ENCODE measurements around the gene CXCL17. TPM values are rescaled to one million over a fixed set of nuclear protein-coding genes. Genes with fewer than 3 reads are reported as not detected.

The CXCL17 gene
- total and polyA plus RNA-seq, 4 experiments from 2014 or later = not detected

- Mint-ChIP-seq H3K9me3 (no peaks in the 10 kb centered on the region), H3K4me1 (peaks cover 0 to 5% (median under 1%) of the 10 kb centered on the region in 4 donors), H3K4me3 (no peak overlapping the region), H3K27me3 (no peaks in the 10 kb centered on the region), H3K36me3 (peaks cover 0 to 32% of the 10 kb centered on the region in 2 donors), H3K27ac (peak overlapping the region in 4 of 7 donors; percentile 23 to 47 (median 38))
- Histone ChIP-seq H3K9me3 (ENCODE audit: control insufficient read depth in 1 of 2, low read length in 2 of 2) (no peaks in the 10 kb centered on the region), H3K27me3 (ENCODE audit: insufficient read depth, low read length) (no peaks in the 10 kb centered on the region), H3K27ac (ENCODE audit: low read depth, low read length) (no peak overlapping the region), H3K36me3 (ENCODE audit: insufficient read depth, low read length) (no peaks in the 10 kb centered on the region), H3K4me1 (ENCODE audit: insufficient read depth, low read length) (no peaks in the 10 kb centered on the region), H3K4me3 (ENCODE audit: low read length in 2 of 2) (no peak overlapping the region)
- POLR2A ChIA-PET (ENCODE audit: partially characterized antibody) = no interaction called here
- CTCF ChIA-PET (ENCODE audit: partially characterized antibody) = interaction anchor here (0.7 to 1.2 kb wide), 3 partner anchors 11 to 27 kb away, joined by 3 to 4 read pairs (median 3); no protein-coding TSS in a partner anchor
- intact Hi-C loops (cut with micrococcal nuclease) = no loop called here
- DNase-seq = no peak
These were observed 31.1 kb downstream of the CXCL17 start for GRCh38 chr19:42411581-42412178.

- H3K4me1 ChIP-seq (ENCODE audit: insufficient read depth, low read length) = no peaks in the 10 kb centered on the region
- H3K9me3 ChIP-seq (ENCODE audit: control insufficient read depth in 1 of 2, low read length in 2 of 2) = no peaks in the 10 kb centered on the region
- no peak for DNase-seq
- H3K4me1 Mint-ChIP-seq = peaks cover 0 to 5% (median under 1%) of the 10 kb centered on the region in 4 donors
- no peak overlapping the region for H3K4me3 Mint-ChIP-seq
- no peaks in the 10 kb centered on the region for H3K27me3 ChIP-seq (ENCODE audit: insufficient read depth, low read length)
- intact Hi-C loops (cut with micrococcal nuclease) = no loop called here
- no peaks in the 10 kb centered on the region for H3K27me3 Mint-ChIP-seq
- H3K9me3 Mint-ChIP-seq = no peaks in the 10 kb centered on the region
- H3K36me3 ChIP-seq (ENCODE audit: insufficient read depth, low read length) = no peaks in the 10 kb centered on the region
- H3K27ac ChIP-seq (ENCODE audit: low read depth, low read length) = no peak overlapping the region
- H3K4me3 ChIP-seq (ENCODE audit: low read length in 2 of 2) = no peak overlapping the region
- POLR2A ChIA-PET (ENCODE audit: partially characterized antibody) = no interaction called here
- H3K27ac Mint-ChIP-seq = no peak overlapping the region
- CTCF ChIA-PET (ENCODE audit: partially characterized antibody) = interaction anchor here (1.1 to 1.7 kb wide), 2 partner anchors 10 to 23 kb away, joined by 3 to 8 read pairs; no protein-coding TSS in a partner anchor
- peaks cover 0 to 27% of the 10 kb centered on the region in 2 donors for H3K36me3 Mint-ChIP-seq
These were observed 32.4 kb downstream of the CXCL17 start for GRCh38 chr19:42410371-42410770.

GRCh38 chr19:42409477-42409876 is 33.3 kb downstream of the CXCL17 start:
- H3K4me1 Mint-ChIP-seq = peaks cover 0 to 5% (median under 1%) of the 10 kb centered on the region in 4 donors
- H3K27ac Mint-ChIP-seq = no peak overlapping the region
- no peaks in the 10 kb centered on the region for H3K9me3 Mint-ChIP-seq
- Histone ChIP-seq H3K27ac (ENCODE audit: low read depth, low read length) (no peak overlapping the region), H3K4me1 (ENCODE audit: insufficient read depth, low read length) (no peaks in the 10 kb centered on the region), H3K4me3 (ENCODE audit: low read length in 2 of 2) (no peak overlapping the region), H3K36me3 (ENCODE audit: insufficient read depth, low read length) (no peaks in the 10 kb centered on the region), H3K27me3 (ENCODE audit: insufficient read depth, low read length) (no peaks in the 10 kb centered on the region), H3K9me3 (ENCODE audit: control insufficient read depth in 1 of 2, low read length in 2 of 2) (no peaks in the 10 kb centered on the region)
- no peak for DNase-seq
- CTCF ChIA-PET (ENCODE audit: partially characterized antibody) = interaction anchor here (1.7 kb wide), 1 partner anchor 11 kb away, joined by 8 read pairs; no protein-coding TSS in a partner anchor
- H3K4me3 Mint-ChIP-seq = no peak overlapping the region
- POLR2A ChIA-PET (ENCODE audit: partially characterized antibody) = no interaction called here
- intact Hi-C loops (cut with micrococcal nuclease) = no loop called here
- no peaks in the 10 kb centered on the region for H3K27me3 Mint-ChIP-seq
- peaks cover 0 to 27% of the 10 kb centered on the region in 2 donors for H3K36me3 Mint-ChIP-seq

- Histone ChIP-seq H3K4me1 (ENCODE audit: insufficient read depth, low read length) (no peaks in the 10 kb centered on the region), H3K9me3 (ENCODE audit: control insufficient read depth in 1 of 2, low read length in 2 of 2) (no peaks in the 10 kb centered on the region), H3K27me3 (ENCODE audit: insufficient read depth, low read length) (no peaks in the 10 kb centered on the region), H3K36me3 (ENCODE audit: insufficient read depth, low read length) (no peaks in the 10 kb centered on the region), H3K27ac (ENCODE audit: low read depth, low read length) (no peak overlapping the region), H3K4me3 (ENCODE audit: low read length in 2 of 2) (no peak overlapping the region)
- ChIA-PET CTCF (ENCODE audit: partially characterized antibody) (interaction anchor here (0.9 to 1.6 kb wide), 3 partner anchors 11 to 33 kb away, joined by 3 to 4 read pairs (median 3); no protein-coding TSS in a partner anchor), POLR2A (ENCODE audit: partially characterized antibody) (interaction anchor here (0.7 kb wide), 1 partner anchor 20 kb away, joined by 3 read pairs; no protein-coding TSS in a partner anchor)
- Mint-ChIP-seq H3K36me3 (peaks cover 0 to 24% of the 10 kb centered on the region in 2 donors), H3K27ac (peak overlapping the region in 1 of 7 donors; percentile 86), H3K4me1 (peaks cover 0 to 6% (median under 1%) of the 10 kb centered on the region in 4 donors), H3K9me3 (no peaks in the 10 kb centered on the region), H3K27me3 (no peaks in the 10 kb centered on the region), H3K4me3 (no peak overlapping the region)
- intact Hi-C loops (cut with micrococcal nuclease) = no loop called here
- peak in 1 of 5 donors; percentile 14 for DNase-seq
These were observed 35.0 kb downstream of the CXCL17 start for GRCh38 chr19:42407816-42408175.

GRCh38 chr19:42407085-42407815 is 35.5 kb downstream of the CXCL17 start:
- no peaks in the 10 kb centered on the region for H3K27me3 Mint-ChIP-seq
- Histone ChIP-seq H3K27ac (ENCODE audit: low read depth, low read length) (no peak overlapping the region), H3K27me3 (ENCODE audit: insufficient read depth, low read length) (no peaks in the 10 kb centered on the region), H3K4me1 (ENCODE audit: insufficient read depth, low read length) (peaks cover 4% of the 10 kb centered on the region), H3K36me3 (ENCODE audit: insufficient read depth, low read length) (no peaks in the 10 kb centered on the region), H3K9me3 (ENCODE audit: control insufficient read depth in 1 of 2, low read length in 2 of 2) (no peaks in the 10 kb centered on the region), H3K4me3 (ENCODE audit: low read length in 2 of 2) (no peak overlapping the region)
- peak in 1 of 5 donors; percentile 21 for DNase-seq
- H3K36me3 Mint-ChIP-seq = peaks cover 0 to 24% of the 10 kb centered on the region in 2 donors
- peaks cover 0 to 12% (median under 1%) of the 10 kb centered on the region in 4 donors for H3K4me1 Mint-ChIP-seq
- CTCF ChIA-PET (ENCODE audit: partially characterized antibody) = interaction anchor here (0.8 to 1.6 kb wide), 4 partner anchors 26 to 33 kb away, joined by 3 to 4 read pairs (median 4); no protein-coding TSS in a partner anchor
- no peak overlapping the region for H3K4me3 Mint-ChIP-seq
- intact Hi-C loops (cut with micrococcal nuclease) = no loop called here
- H3K27ac Mint-ChIP-seq = no peak overlapping the region
- no peaks in the 10 kb centered on the region for H3K9me3 Mint-ChIP-seq
- POLR2A ChIA-PET (ENCODE audit: partially characterized antibody) = interaction anchor here (0.8 to 1.1 kb wide), 2 partner anchors 11 to 13 kb away, joined by 3 to 7 read pairs; no protein-coding TSS in a partner anchor

- Histone ChIP-seq H3K27me3 (ENCODE audit: insufficient read depth, low read length) (no peaks in the 10 kb centered on the region), H3K27ac (ENCODE audit: low read depth, low read length) (no peak overlapping the region), H3K9me3 (ENCODE audit: control insufficient read depth in 1 of 2, low read length in 2 of 2) (no peaks in the 10 kb centered on the region), H3K36me3 (ENCODE audit: insufficient read depth, low read length) (no peaks in the 10 kb centered on the region), H3K4me3 (ENCODE audit: low read length in 2 of 2) (no peak overlapping the region), H3K4me1 (ENCODE audit: insufficient read depth, low read length) (peaks cover 10% of the 10 kb centered on the region)
- peak overlapping the region in 2 of 7 donors; percentile 29 to 70 for H3K27ac Mint-ChIP-seq
- H3K36me3 Mint-ChIP-seq = peaks cover 0 to 25% of the 10 kb centered on the region in 2 donors
- no peak for DNase-seq
- H3K4me1 Mint-ChIP-seq = peaks cover 5 to 14% (median 8%) of the 10 kb centered on the region in 4 donors
- no peak overlapping the region for H3K4me3 Mint-ChIP-seq
- H3K9me3 Mint-ChIP-seq = no peaks in the 10 kb centered on the region
- intact Hi-C loops (cut with micrococcal nuclease) = no loop called here
- ChIA-PET POLR2A (ENCODE audit: partially characterized antibody) (interaction anchor here (1.1 kb wide), 1 partner anchor 10 kb away, joined by 7 read pairs; no protein-coding TSS in a partner anchor), CTCF (ENCODE audit: partially characterized antibody) (no interaction called here)
- H3K27me3 Mint-ChIP-seq = no peaks in the 10 kb centered on the region
These were observed 36.6 kb downstream of the CXCL17 start for GRCh38 chr19:42406111-42406510.

- Histone ChIP-seq H3K4me1 (ENCODE audit: insufficient read depth, low read length) (peaks cover 19% of the 10 kb centered on the region), H3K4me3 (ENCODE audit: low read length in 2 of 2) (no peak overlapping the region), H3K27ac (ENCODE audit: low read depth, low read length) (no peak overlapping the region), H3K27me3 (ENCODE audit: insufficient read depth, low read length) (no peaks in the 10 kb centered on the region), H3K36me3 (ENCODE audit: insufficient read depth, low read length) (no peaks in the 10 kb centered on the region), H3K9me3 (ENCODE audit: control insufficient read depth in 1 of 2, low read length in 2 of 2) (no peaks in the 10 kb centered on the region)
- intact Hi-C loops (cut with micrococcal nuclease) = no loop called here
- Mint-ChIP-seq H3K27me3 (no peaks in the 10 kb centered on the region), H3K27ac (peak overlapping the region in 3 of 7 donors; percentile 12 to 41 (median 36)), H3K4me1 (peaks cover 15 to 39% (median 25%) of the 10 kb centered on the region in 4 donors), H3K9me3 (no peaks in the 10 kb centered on the region), H3K36me3 (peaks cover 0 to 13% of the 10 kb centered on the region in 2 donors), H3K4me3 (peak overlapping the region in 1 of 8 donors; percentile 43)
- ChIA-PET CTCF (ENCODE audit: partially characterized antibody) (interaction anchor here (0.7 to 1.1 kb wide), 3 partner anchors 17 to 271 kb away, joined by 3 to 5 read pairs (median 3); partner anchors contain the start of gene POU2F2), POLR2A (ENCODE audit: partially characterized antibody) (interaction anchor here (0.9 kb wide), 1 partner anchor 14 kb away, joined by 3 read pairs; no protein-coding TSS in a partner anchor)
- no peak for DNase-seq
These were observed 39.2 kb downstream of the CXCL17 start for GRCh38 chr19:42403586-42403985.

Data from CD4-positive, alpha-beta memory T cell (primary cell).